ENCODE measurements around the gene PTPN20.

Gene PTPN20

GRCh38 chr10:46998192-46998591, 87.0 kb downstream of the PTPN20 start:
- no peak overlapping the region for H3K27ac ChIP-seq
- TF ChIP-seq, protein P1, sequence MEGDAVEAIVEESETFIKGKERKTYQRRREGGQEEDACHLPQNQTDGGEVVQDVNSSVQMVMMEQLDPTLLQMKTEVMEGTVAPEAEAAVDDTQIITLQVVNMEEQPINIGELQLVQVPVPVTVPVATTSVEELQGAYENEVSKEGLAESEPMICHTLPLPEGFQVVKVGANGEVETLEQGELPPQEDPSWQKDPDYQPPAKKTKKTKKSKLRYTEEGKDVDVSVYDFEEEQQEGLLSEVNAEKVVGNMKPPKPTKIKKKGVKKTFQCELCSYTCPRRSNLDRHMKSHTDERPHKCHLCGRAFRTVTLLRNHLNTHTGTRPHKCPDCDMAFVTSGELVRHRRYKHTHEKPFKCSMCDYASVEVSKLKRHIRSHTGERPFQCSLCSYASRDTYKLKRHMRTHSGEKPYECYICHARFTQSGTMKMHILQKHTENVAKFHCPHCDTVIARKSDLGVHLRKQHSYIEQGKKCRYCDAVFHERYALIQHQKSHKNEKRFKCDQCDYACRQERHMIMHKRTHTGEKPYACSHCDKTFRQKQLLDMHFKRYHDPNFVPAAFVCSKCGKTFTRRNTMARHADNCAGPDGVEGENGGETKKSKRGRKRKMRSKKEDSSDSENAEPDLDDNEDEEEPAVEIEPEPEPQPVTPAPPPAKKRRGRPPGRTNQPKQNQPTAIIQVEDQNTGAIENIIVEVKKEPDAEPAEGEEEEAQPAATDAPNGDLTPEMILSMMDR (conservative IDR thresholded peaks at IDR 0.05): no peak
- TF ChIP-seq ZFX (IDR thresholded peaks at IDR 0.05): no peak

DNA sequence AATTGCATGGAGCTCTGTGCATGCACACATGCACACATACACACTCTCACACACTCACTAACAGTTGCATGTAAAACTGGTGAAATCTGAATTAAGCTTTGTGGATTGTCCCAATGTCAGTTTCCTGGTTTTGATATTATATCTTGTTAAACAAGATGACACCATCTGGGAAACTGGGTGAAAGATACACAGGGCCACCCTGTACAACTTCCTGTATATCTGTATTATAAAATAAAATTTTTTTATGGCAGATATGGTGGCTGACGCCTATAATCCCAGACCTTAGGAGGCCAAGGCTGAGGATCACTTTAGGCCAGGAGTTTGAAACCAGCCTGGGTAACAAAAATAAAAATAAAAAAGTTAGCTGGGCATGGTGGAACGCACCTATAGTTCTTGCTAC, 87.4 kb downstream of the PTPN20 start:
- TF ChIP-seq ZFX (IDR thresholded peaks at IDR 0.05): no peak
- TF ChIP-seq, protein P1 (conservative IDR thresholded peaks at IDR 0.05): no peak

DNA sequence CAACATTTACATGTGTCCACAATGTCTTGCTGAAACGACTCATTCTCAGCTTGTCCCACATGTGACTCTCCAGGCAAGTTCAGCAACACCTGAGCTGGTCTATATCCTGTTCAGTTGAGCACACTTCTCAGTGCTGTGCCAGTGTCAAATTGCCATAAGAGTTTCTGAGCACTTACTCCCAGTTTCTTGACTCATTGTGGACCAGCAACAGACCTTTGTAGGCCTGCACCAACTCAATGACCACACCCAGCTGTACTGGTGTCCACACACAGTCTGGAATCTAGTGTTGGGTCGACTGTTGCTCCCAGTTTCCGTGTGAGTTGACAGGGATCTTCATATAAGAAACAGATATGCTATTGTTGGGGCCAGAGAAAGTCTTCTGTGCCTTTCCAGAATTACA, 88.0 kb downstream of the PTPN20 start:
- H3K27ac ChIP-seq: no peak overlapping the region
- TF ChIP-seq, protein P1 (conservative IDR thresholded peaks at IDR 0.05): no peak
- TF ChIP-seq ZFX (IDR thresholded peaks at IDR 0.05): no peak

More for the DNA sequence above, 87.4 kb downstream of the PTPN20 start:
- H3K27ac ChIP-seq: no peak overlapping the region

GRCh38 chr10:47008769-47009168, 97.5 kb downstream of the PTPN20 start:
- no peak overlapping the region for H3K27ac ChIP-seq
- TF ChIP-seq, protein P1 (conservative IDR thresholded peaks at IDR 0.05): no peak
- no peak for TF ChIP-seq ZFX (IDR thresholded peaks at IDR 0.05)

DNA sequence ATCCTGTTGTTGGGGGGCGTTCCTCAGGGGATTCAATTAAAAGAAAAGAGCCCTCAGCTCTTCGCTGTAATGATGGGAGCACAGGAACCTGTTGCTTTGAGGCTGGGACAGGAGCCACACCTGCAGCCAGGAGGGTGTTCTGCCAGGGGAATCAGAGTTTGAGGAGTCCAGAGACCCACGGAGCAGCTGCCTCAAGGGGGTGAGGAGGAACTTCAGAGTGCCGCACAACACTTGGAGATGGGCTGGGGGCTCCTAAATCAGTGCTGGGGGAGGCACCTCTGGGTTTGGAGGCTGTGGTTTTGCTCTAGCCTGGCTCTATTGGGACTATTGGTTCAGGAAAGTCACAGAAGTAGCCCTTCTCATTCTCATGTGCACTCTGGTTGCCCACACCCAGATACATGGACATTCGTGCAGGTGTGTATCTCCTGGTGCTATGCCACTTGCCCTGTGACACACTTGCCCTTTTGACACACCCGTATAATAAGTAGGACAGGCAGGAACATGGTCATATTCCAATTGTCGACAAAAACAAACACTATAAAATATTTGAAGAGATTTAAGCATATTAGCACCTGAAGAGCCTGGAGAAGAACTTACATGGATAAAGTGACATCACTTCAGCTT, 98.1 kb downstream of the PTPN20 start:
- no peak for TF ChIP-seq ZFX (IDR thresholded peaks at IDR 0.05)
- H3K27ac ChIP-seq: no peak overlapping the region

DNA sequence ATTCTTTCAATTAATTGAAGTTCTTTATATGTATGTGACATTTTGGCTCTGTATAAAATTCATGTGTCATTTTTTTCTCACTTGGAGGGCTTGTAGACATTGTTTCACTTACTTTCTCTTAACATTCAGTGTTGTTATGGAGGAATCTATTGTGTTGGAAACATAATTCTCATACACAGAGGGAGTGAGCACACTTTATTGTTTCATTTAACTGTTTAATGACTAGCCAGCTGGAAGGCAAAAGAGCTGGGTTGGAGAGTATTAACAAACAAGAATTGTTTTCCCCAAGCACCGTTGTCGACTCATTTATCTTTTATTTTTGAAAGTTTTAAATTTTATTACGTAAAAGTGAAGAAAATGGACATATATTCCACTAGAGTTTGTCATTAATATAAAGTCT, 98.8 kb downstream of the PTPN20 start:
- TF ChIP-seq, protein P1 (conservative IDR thresholded peaks at IDR 0.05): no peak
- TF ChIP-seq ZFX (IDR thresholded peaks at IDR 0.05): no peak
- H3K27ac ChIP-seq: no peak overlapping the region

DNA sequence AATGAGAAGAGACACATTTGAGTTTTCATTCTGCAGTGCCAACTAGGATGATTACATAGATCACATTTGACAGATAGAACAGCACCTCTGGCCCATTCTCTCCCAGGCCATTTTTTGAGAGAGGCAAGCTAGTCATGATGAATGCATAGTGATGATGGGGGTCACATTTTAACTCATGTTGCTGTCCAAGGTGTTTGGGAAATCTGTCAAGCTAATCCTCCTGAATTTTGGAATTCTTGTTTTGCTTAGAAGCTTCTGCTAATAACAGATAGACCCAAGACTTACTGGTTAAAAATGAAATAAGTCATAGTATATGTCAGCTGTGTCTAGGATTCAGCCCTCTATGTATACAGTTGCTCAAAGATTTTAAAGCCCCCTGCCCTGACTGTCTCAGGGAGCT, 101.0 kb downstream of the PTPN20 start:
- H3K27ac ChIP-seq: no peak overlapping the region
- TF ChIP-seq, protein P1 (conservative IDR thresholded peaks at IDR 0.05): no peak
- no peak for TF ChIP-seq ZFX (IDR thresholded peaks at IDR 0.05)

GRCh38 chr10:47013507-47014154, 102.4 kb downstream of the PTPN20 start:
- H3K27ac ChIP-seq: no peak overlapping the region
- TF ChIP-seq, protein P1 (conservative IDR thresholded peaks at IDR 0.05): no peak

Measured in C4-2B (cell line).